GM18873 (cell line): ENCODE results near the gene TUBA3D.
"Not testable (repeated sequence)": the region's sequence is repeated elsewhere in the genome, so short reads cannot be mapped to it uniquely, and the experiment has no call there.

ENCODE experiments used
- ATAC-seq: cut with Tn5 transposase; IDR thresholded peaks from one replicate; pipeline ENCODE4 v1.9.1; 2021; ENCODE audit warnings: mild to moderate bottlenecking, moderate library complexity, moderate number of reproducible peaks; ENCODE audit not compliant: unreplicated experiment, low FRiP score

TUBA3D gene

DNA sequence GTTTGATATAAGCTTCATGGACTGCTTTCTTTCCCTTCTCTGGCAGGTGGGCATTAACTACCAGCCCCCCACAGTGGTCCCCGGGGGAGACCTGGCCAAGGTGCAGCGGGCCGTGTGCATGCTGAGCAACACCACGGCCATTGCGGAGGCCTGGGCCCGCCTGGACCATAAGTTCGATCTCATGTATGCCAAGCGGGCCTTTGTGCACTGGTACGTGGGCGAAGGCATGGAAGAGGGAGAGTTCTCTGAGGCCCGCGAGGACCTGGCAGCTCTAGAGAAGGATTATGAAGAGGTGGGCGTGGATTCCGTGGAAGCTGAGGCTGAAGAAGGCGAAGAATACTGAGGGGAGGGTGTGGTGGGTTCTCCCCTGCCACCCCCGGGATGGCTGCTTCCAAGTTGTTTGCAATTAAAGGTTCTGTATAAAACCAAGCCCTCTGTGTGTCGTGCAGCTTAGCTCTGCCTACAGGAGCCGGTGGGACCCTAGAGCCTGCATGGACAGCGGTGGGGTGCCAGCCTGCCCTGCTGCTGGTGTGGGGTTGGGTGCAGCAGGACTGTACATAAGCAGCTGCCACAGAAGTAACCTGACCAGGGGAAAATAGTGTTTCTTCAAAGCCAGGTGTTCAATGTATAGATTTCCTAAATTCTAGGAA is 6.7 kb downstream of the TUBA3D start:
- ATAC-seq, result not testable (repeated sequence)

GRCh38 chr2:131483981-131484820 is 8.3 kb downstream of the TUBA3D start:
- not testable (repeated sequence) for ATAC-seq

DNA sequence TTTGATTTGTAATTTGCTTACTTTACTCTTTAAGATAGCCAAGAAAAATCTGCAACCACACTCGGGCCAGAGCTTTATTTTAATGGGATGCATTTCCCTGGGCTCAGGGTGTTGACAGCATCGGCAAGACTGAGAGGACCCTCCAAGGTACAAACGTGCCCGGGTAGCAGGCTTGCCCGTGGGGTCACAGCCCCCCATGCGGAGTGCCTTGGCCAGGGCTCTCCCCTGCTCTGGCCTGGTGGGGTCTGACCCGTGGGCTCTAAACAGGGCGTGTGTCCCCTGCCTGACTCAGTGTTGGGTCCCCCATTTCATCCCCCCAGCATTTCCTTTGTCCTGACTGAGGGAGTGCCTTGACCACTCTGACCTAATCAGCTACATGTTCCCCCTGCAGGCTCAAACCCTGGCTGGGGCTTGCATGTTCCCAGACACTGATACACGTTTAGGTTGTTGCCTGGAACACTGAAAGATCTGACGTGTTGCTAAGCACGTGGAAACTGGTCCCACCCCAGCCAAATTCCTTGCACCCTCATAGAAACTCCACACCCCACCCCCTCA is 9.1 kb downstream of the TUBA3D start:
- not testable (repeated sequence) for ATAC-seq

DNA sequence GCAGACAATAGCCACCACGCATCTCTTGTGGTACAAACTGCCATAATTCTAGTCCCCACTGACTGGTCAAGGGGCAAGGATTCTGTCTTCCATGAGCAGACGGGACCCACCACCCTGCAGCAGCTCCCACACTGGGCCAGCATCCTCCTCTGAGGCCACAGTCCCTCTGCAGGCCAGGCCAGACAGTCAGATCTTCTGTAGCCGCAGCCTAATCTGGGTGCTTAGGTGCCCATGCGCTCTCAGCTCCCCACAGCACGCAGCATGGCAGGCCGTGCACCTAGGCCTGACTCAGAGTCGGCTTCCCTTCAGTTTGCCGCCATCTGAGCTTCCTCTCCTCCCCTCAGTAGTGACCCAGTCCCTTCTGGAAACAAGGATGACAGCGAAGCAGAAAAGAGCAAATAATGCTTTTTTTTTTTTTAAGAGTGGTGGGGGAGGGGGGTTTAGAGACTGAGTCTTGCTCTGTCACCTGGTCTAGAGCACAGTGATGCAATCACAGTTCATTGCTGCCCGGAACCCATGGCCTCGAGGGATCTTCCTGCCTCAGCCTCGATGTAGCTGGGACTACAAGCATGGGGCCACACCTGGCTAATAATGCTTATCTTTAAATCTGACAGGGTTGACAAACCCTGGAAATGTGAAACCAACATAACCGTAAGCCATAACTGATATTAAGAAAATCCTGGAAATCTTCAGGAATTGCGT is 10.4 kb downstream of the TUBA3D start:
- ATAC-seq, result not testable (repeated sequence)

- no peak for ATAC-seq
Measured at GRCh38 chr2:131488306-131489205, 12.6 kb downstream of the TUBA3D start.

GRCh38 chr2:131490616-131491468 is 14.9 kb downstream of the TUBA3D start:
- ATAC-seq, result not testable (repeated sequence)

DNA sequence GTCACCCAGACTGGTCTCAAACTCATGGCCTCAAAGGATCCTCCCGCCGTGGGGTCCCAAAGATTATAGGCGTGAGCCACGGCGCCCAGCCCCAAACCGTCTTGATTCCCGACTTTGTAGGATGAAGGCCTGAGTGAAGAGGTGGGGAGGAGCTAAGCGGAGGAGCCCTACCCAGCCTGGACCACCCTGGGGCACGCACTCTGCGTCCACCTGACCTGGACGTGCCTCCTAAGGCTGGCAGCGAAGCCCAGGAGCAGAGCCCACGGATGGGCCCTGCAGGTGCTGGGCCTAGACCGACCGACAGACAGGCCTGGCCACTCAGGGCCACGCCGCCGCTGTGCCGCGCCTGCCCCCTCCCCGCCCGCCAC is 15.5 kb downstream of the TUBA3D start:
- not testable (repeated sequence) for ATAC-seq

GRCh38 chr2:131492015-131492417 is 16.1 kb downstream of the TUBA3D start, which contains the start of gene MZT2A:
Gene MZT2A (minus strand): TSS chr2:131492397. CDS start chr2:131492376, 21 bp downstream.
- ATAC-seq, result peak; percentile 20

GRCh38 chr2:131492418-131493198 is 16.7 kb downstream of the TUBA3D start:
- peak; percentile 62 for ATAC-seq

- ATAC-seq, result peak; percentile 19
Measured at GRCh38 chr2:131493199-131493968, 17.5 kb downstream of the TUBA3D start.

DNA sequence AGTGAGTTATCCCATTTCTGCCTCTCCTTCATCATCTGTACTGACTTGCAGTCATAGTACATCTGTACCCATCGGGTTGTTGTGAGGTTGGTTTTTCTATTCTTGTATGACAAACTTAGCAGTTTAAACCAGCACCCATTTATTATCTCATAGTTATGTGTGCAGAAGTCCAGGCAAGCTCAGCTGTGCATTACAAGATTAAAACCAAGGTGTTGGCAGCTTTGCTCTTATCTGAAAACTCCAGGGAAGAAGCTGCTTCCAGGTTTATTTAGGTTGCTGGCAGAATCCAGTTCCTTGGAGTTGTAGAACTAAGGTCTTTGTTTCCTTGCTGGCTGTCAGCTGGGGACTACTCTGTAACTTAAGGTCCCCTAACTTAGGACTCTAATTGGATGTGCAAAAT is 19.6 kb downstream of the TUBA3D start:
- ATAC-seq, result not testable (repeated sequence)

- ATAC-seq, result peak; percentile 91
Measured at GRCh38 chr2:131498321-131498973, 22.5 kb downstream of the TUBA3D start.

DNA sequence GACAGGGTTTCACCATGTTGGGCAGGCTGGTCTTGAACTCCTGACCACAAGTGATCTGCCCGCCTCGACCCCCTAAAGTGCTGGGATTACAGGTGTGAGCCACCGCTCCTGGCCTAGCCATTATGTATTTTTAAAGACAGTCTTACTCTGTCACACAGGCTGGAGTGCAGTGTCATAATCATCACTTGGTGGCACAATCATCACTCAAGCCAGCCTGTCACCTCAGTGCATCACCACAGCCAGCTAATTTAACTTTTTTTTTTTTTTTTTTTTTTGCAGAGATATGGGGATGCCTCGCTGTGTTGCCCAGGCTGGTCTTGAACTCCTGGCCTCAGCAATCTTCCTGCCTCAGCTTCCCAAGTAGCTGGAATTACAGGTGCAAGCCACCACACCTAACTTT is 27.7 kb downstream of the TUBA3D start:
- ATAC-seq, result not testable (repeated sequence)

DNA sequence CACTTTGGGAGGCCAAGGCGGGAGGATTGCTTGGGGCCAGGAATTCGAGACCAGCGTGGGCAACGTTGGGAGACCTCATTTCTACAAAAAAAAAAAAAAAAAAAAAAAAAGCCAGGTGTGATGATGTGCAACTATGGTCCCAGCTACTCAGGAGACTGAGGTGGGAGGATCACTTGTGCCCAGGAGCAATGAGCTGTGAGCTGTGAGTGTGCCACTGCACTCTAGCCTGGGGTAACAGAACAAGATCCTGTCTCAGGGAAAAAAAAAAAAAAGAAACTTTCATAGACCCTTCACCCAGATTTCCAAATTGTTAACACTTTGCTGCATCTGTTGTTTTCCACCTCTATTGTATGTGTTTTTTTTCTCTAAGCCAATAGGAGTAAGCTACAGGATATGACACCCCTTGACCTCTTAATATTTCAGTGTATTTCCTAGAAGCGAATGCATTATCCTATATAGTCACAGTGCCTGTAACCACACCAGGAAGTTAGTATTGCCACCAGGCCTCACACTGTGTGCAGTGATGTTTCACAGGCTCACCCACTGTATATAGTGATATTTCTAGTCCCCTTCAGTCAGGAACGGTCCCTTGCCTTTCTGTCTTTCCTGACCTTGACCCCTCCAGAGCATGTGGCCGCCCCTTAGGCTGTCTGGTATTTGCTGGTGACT is 28.3 kb downstream of the TUBA3D start:
- ATAC-seq, result not testable (repeated sequence)

- no peak for ATAC-seq
Measured at GRCh38 chr2:131509615-131510014, 33.7 kb downstream of the TUBA3D start.

DNA sequence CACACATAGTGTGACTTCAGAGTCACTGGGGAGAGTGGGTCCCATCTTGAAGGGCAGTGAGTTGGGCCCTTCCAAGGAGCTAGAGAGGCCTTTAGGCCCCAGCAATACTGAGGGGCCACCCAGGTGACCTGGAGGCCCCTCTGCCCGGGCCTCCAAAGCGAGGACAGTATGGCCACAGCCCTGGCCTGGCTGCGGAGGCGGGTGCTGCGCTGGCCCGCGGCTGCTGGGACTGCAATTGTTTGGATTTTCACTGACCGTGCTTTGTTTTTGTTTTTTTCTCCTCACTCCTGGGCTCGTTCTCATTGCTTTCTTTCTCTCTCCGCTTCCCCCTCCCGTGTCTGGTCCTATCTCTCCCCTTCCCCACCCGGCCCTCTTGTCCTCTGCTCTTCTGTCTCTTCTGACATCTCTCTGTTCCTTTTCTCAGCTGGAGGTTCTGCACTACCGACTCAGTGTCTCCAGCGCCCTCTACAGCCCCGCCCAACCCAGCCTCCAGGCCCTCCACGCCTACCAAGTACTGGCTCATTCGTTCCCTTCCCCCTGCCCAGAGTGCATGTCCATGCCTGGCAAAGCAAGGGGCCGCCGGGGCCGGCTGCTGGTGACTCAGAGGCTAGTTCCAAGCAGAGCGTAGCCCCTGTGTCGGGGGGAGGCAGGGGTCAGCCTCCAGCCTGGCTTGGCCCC is 35.5 kb downstream of the TUBA3D start:
- ATAC-seq, result not testable (repeated sequence)
